SK-N-MC (cell line): ENCODE data around the gene MTA1.
A peak's percentile ranks its signal among the peaks of the same experiment; 100 is the strongest.

Experiments used
- EZH2 ChIP-seq: fragments of 200-600 bp; sonication (generic); IDR thresholded peaks from one replicate; pipeline ENCODE4 v1.6.1; 2017; ENCODE audit warnings: antibody characterized with exemption
- FOXP2 ChIP-seq: optimal IDR thresholded peaks from 2 replicates; pipeline ENCODE3; 2011; ENCODE audit warnings: mild to moderate bottlenecking, moderate library complexity; ENCODE audit not compliant: insufficient read depth; ENCODE audit errors: extremely low read length, control extremely low read depth
- POLR2AphosphoS5 ChIP-seq: IDR thresholded peaks from 2 replicates; pipeline ENCODE4 v1.6.1; 2012; ENCODE audit warnings: mild to moderate bottlenecking, low read depth, low read length, borderline replicate concordance

DNA sequence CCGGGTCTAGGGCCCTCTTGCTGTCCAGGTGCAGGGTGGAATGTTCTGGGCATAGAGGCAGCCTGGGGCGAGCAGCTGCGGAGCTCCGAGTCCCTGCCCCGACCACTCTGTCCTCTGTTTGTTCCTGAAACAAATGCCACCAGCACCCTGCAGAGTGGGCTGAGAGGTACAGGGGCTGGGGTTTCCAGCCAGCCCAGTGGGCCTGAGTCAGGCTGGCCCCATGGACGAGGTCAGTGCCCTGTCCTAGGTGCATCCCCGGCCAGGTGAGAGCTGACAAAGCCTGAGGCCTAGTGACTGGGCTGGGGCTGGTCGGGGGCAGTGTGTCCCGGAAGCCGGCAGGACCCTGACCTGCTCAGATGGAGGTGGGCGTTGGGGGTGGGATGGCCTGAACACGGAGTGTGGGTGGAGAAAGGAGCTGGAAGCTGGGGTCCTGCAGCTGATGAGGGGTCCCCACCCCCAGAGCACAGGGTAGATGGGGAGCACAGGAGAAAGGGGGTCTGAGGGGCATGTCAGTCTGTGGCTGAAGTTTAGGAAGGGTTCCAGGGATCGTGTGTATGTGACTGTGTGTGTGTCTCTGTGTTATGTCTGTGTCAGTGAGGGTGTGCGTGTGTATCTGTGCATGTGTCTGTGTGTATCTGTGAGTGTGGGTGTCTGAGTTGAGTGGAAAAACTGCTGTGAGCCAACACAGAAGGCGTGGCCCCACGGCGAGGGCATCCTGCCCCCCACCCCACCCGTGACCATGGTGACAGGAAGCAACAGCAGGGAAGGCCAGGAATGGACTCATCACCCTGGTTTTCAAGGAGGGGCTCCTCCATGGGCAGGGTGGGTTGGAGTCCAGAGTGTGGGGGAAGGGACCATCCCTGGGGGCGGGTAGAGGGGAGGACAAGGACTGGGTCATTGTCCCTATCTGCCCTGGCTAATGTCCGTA is 64.7 kb downstream of the MTA1 start:
- 0 out of 2 replicates have a peak, but pooled peaks have one; percentile 15 for TF ChIP-seq POLR2AphosphoS5
- no peak for TF ChIP-seq EZH2
- TF ChIP-seq FOXP2, result no peak
